Measurements from ENCODE around the gene SIRT5.
A peak's percentile ranks its signal among the peaks of the same experiment; 100 is the strongest.

The SIRT5 gene

DNA sequence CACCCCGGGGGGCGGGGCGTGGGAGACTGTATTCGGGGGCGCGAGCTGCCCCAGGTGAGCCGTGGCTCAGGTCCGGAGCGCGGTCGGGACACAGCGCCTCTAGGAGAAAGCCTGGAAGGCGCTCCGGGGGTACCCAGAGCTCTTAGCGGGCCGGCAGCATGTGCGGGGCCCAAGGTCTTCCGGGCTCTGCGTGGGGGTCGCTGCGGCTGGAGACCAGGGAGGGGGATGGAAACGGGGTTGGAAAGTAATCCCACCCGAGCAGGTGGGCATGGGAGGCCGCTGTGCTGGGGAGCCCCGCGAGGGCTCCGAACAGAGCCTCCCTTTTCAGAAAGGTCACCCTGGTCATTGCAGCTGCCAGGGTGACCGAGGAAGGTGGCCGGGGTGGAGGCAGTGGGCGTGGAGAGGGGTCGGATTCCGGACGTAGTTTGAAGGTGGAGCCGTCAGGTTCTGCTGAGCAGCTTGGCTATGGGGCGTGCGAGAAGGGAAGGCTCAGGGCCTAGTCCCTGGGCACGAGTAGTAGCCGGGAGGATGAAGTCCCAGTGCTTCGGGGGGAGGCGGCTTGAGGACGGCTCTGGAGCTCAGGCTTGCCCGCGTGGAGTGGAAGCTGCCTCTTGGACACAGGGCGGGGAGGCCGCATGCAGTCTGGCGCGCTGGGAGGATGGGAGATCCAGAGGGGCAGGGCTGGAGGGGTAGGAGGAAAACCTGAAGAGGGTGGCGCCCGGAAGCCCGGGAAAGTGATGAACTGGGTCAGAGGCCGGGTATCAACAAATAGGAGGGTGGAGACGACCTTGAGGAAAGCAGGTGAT, at the start of gene SIRT5:
SIRT5 (plus strand) TSS at position 31 of the 806 bp plus-strand sequence. CDS start 9,510 bp downstream, outside the sequence.
- peak; percentile 79 for DNase-seq

DNA sequence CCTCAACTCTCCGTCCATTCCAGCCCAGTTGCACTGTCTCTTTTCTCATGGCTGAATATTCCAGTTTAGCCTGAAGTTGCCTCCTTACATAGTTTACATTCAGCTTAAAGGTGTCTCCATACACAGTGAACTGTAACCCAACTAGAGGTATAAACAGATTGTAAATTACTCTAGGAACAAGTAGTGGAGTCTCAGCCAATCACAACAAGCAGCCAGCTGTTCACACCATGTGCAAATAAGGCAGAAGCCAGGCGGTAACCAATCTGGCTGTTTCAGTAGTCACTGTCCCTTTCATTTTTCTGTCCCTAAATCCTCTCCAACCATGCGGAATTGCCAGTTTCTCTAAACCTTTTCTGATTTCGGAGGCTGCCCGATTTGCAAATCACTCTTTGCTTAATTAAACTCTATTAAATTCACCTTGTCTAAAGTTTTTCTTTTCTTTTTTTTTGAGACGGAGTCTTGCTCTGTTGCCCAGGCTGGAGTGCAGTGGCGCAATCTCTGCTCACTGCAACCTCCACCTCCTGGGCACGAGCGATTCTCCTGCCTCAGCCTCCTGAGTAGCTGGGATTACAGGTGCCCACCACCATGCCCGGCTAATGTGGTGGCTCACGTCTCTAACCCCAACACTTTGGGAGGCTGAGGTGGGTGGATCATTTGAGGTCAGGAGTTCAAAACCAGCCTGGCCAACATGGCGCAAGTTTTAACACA, 49.4 kb upstream of the SIRT5 start:
- no peak for DNase-seq

DNA sequence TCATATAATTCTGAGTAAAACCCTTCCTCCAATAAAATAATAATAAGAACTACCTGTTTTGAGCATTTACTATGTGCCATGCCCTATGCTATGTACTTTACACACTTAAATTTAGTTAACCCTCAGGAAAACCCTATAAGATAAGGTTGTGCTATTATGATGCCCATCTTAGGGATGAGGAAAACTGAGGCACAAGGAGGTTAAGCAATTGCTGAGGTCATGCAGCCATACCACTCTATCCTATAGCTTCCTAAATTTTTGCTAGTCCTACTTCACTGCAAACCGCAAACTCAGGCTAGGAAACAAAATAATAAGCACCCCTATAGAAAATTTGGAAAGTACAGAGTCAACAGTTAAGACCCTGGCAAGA, 48.1 kb upstream of the SIRT5 start:
- DNase-seq, result no peak

DNA sequence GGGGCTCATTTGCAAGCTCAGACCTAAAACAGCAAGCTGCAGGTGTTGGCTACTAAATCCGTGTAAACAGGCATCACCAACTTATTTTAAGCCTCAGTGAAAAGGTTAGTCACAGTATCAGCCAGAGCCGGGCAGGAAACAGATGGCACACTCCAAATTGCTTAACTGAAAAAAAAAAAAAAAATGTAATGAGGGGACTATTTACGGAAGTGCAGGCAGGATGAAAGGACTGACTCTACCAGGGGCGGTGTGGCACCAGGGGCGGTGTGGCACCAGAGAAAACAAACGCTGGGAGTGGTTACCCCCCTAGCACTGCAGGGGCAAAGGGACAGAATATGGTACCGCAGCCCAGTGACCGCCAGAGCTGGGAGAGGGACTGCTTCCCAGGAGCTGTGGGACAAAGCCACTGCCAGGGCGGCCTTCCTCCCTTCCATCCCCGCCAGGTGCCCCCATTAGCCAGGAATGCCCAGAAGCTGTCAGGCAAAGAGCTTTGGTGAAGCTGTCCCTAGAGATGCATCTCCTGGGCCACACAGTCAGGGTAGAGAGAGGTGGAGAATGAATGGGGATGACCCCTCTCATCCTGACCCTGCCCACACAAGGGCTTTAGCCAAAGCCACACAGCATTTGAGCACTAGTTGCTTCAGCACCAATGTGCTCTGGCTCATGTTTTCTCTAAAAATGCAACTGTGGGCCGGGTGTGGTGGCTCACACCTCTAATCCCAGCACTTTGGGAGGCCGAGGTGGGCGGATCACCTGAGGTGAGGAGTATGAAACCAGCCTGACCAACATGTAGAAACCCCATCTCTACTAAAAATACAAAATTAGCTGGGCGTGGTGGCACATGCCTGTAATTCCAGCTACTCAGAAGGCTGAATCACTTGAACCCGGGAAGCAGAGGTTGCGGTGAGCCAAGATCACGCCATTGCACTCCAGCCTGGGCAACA, 47.4 kb upstream of the SIRT5 start:
- DNase-seq, result peak; percentile 19

DNA sequence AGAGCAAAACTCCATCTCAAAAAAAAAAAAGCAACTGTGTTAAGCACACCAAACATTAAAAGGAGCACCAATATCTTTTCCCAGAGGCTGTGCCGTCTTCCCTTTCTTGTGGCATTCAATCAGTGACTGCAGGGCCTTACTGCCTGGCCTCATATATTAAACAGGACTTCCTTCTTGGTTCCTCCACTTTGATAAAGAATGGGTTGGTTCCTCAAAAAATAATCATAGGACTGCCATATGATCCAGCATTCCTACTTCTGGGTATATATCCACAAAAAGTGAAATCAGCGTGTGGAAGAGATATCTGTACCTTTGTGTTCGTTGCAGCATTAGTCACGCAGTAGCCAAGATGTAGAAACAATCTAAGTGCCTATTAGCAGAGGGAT, 46.7 kb upstream of the SIRT5 start:
- no peak for DNase-seq

DNA sequence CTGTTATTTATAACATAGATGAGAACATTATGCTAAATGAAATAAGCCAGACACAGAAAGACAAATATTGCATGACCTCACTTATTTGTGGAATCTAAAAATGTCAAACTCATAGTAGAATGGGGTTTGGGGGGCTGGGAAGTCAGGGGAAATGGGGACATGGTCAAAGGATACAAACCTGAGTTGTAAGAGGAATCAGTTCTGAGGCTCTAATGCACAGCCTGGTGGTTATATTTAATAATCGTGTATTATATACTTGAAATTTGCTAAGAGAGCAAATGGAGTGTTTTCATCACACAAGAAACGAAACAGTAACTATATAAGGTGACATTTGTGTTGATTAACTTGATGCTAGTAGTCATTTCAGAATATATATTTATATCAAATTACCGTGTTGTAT, 46.2 kb upstream of the SIRT5 start:
- no peak for DNase-seq

DNA sequence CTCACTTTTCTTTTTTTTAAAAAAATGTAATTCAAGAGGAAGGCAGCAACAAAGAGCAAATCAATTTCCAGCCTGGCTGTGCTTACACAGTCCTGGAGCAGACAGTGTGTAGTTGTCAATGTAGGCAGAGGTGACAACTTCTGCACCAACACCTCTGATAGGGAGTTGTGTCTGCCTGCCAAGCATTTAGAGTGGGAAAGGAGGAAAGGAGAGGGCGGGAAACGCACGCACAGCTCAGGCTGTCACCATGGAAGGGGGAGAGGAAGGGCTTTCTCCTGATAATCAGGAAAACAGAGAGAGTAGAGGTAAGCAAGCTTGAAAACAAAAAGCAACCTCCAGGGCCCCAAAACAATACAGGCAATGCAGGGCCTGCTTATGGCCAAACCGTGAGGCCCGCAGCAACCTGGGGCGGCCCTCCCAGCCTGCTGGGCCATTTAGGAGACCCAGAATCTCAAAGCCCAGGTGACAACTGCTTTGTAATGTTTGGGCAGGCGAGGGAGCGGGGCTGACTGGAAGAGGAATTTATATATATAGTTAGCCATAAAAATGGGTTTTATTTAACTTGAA, 45.5 kb upstream of the SIRT5 start:
- no peak for DNase-seq

DNA sequence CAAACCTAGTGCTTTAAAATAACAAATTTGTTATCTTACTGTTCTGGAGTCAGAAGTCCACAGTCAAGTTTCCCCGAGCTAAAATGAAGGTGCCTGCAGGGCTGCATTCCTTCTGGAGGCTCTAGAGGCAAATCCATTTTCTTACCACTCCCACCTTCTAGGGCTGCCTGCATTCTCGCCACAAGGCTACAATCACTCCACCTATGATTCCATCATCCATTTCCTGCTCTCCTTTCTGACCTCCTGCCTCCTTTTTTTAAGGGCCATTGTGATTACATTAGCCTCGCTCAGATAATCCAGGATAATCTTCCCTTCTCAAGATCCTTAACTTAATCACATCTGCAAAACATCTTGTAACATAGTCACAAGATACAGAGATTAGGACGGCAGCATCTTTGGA, 42.4 kb upstream of the SIRT5 start:
- DNase-seq, result no peak

DNA sequence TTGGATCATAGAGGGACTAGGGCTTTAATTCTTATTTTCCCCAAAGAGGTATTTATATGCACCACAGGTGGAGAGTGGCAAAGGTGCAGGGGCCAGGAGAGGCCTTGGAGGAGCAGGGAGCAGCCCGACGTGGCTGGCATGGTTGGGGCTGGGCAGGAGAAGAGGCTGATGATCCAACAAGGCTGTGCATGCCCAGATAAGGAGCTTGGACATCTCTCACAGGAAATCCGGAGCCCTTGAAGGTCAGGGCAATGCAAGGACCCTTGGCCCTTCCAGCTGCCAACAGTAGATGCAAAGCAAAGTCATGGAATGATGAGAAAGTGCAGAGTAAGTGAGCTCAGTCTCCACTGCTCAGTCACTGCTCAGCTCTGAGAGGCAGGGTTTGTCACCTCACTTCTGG, 39.9 kb upstream of the SIRT5 start:
- DNase-seq, result no peak

DNA sequence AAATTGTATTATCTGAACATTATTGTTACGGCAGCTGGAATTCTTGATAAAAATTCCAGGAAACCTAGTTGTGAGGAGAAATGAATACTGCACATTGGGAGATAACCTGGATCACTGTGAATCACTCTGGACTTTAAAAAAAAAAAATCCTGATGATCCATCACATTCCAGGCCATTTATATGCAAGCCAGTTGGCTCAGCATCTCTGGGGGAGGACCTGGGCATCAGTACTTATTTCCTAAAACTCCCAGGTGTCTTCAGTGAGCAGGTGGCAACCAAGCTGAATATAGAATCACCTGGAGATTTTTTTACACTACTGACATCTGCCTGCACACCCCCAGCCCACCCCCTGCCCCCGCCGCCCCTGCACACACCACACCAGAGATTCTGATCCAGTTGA, 39.1 kb upstream of the SIRT5 start:
- no peak for DNase-seq

DNA sequence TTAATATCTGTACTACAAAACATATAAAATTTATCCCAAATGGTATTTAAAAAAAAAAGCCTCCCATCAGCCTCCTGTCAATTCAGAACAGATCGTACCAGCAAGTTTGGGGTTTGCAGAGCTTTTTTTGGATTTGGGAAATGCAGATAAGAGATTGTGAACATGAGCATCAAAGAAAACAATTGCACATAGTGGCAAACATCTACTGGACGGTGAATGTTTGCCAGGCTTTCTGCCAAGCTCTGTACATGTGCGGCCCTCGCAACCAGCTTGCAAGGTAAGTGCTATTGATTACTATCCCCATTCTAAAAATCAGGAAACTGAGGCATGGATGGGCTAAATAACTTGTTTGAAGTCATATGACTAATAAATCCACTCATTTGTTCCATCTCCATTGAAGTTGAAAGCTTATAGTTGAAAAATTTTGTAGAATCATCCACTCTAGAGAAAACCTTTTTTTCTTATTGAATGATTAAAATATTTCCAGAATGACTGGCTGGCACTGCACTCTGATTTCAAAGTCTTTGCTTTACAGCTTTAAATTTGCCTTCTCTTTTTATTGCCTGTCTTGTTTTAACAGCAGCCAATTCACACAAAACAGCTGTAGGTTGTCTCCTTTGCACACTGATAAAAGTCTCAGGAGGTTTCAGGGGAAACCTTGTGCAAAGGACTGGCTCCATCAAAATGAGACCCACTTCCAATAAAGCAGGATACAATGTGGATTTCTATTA, 37.4 kb upstream of the SIRT5 start:
- DNase-seq, result no peak

DNA sequence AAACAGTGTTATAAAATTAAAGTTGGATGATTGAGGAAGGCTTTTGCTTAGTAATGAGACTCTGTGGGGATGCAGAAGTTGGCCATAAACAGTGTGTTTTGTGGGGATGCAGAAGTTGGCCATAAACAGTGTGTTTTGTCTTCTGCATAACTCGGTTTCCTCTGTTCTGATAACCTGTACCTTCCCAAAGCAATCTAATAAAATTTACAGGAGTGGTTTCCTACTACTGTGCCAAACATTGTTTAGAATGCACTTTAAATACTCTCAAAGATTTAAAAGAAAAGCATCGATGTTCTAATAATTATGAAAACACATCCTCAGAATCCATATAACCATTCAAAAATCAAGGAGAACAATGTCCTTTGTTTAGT, 36.9 kb upstream of the SIRT5 start:
- DNase-seq, result no peak

DNA sequence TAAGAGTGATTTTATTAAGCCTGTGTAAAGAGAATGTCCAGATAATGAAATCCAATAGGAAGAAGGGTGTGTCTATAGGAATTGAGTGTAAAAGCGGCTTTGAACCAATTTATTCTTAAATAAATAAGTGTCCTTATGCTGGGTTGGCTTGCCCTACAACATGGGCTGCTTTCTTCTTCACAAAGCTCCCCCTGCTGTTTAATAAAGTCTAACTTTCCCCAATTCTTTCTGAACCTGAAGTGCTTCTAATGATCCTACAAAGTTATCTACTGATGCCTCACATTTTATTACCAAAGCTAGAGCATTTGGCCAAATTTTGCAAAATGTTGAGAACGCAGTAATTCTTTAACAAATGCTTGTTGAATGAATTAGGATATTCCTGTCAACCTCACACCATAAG, 36.3 kb upstream of the SIRT5 start:
- peak; percentile 44 for DNase-seq

DNA sequence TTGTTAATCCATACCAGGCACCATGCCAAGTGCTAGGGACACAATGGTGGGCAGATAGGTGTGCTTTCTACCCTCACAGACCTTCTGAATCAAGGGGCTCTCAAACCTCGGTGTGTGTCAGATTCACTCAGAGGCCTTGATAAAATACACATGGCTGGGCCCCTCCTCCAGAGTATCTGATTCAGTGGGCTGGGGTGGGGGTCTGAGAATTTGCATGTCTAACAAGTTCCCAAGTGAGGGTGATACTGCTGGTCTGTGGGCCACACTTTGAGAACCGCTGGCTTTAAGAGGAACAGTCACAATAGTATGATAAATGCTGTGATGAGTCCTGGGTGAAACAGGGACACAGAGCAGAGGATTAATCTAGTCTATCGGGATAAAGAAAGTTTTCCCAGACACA, 35.8 kb upstream of the SIRT5 start:
- DNase-seq, result no peak

DNA sequence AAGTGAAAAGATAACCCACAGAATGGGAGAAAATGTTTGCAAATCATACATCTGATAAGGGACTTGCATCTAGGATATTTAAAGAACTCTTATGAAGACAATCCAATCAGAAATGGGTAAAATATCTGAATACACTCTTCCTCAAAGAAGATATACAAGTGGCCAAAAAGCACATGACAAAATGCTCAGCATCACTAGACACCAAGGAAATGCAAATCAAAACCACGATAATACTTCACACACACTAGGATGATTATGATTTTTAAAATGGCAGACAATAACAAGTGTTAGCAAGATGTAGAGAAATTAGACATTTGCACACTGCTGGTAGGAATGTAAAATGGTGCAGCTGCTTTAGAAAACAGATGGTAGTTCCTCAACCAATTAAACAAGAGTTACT, 34.8 kb upstream of the SIRT5 start:
- no peak for DNase-seq

DNA sequence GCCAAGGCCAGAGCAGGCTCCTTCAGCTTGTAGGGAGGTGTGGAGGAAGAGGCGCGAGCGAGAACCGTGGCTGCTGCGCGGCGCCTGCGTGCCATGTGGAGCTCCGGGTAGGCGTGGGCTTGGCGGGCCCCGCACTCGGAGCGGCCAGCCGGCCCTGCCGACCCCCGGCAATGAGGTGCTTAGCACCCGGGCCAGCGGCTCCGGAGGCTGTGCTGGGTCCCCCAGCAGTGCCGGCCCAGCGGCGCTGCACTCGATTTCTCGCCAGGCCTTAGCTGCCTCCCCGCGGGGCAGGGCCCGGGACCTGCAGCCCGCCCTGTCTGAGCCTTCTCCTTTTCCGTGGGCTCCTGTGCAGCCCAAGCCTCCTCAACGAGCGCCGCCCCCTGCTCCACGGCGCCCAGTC, 32.9 kb upstream of the SIRT5 start:
- no peak for DNase-seq

DNA sequence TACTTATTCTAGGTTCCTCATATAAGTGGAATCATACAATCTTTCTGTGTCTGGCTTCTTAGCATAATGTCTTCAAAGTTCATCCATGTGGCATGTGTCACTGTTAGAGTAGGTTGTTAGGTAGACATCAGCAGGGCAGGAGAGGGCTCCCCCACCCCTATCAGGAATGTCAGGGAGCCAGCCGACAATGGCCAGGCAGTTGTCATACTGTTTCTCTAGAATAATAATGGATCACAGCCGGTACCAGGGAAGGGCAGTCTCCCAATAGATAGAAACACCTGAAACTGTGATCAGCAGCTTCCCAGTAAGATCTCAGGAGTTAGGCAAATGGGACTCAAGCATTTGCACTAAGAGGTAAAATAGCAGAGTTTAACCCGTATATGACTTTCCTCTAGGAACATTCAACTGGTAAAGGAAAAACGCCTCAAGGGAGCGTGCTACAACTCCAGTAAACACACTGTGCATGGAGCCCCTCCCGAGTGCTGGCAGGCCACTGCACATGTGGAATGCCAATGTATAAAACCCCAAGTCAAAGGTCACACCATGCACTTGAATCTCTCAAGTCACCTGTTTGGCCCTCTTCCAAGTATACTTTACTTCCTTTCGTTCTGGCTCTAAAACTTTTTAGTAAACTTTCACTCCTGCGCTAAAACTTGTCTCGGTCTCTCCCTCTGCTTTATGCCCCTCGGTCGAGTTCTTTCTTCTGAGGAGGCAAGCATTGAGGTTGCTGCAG, 29.8 kb upstream of the SIRT5 start:
- DNase-seq, result no peak

DNA sequence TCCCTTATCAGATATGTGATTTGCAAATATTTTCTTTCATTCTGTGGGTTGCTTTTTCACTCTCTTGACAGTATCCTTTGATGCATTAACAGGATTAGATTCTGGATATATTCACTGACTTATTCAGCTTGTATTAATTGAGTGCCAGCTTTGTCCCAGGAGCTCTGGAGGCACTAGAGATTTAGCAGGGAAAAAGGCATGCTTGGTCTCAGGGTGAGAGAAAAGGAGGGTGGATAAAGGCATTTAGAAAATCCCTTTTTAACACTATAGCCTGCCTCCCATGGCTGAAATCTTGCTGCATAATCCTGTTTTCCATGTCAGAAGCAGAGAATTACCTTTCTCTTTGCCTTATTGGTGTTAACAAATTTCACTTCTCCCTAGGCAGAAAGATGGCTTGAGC, 28.5 kb upstream of the SIRT5 start:
- no peak for DNase-seq

DNA sequence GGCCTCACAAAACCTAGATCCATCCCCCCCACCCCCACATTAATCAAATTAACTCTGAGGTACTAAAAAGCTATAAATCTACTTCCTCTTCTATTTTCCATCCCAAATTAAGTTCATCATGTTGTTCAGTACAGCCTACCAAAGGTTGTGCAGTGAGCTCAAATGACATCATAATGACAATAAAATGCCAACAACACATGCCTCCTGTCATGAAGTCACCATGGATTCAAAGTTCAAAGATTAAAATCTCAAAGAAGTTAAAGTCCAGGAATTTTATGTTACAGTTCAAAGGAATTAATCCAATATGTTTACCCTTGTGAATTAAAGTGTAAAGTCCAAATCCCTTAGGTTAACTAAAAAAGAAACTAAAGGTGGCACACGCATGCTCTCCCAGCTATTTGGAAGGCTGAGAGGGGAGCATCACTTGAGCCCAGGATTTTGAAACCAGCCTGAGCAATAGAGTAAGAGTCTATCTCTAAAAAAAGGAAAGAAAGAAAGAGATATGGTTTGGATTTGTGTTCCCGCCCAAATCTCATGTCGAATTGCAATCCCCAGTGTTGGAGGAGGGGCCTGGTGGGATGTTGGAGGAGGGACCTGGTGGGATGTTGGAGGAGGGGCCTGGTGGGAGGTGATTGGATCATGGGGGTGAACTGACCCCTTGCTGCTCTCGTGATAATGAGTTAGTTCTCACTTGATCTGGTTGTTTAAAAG, 25.7 kb upstream of the SIRT5 start:
- DNase-seq, result no peak

DNA sequence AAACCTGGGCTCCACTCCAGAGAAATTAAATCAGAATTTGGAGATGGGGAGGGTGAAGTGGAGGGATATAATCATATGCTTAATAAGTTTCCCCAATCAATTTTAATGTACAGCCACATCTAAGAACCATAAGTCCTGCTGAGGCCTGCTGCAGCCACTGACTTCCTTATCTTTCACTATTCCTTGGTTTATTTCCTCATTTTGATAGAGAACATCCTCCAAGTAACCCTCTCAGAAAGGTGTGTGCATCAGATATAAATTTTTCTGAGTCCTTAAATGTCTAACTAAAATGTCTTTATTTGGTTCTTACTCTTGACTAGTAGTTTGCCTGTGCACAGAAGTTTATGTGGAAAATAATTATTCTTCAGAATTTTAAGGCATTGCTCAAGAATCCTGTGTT, 23.7 kb upstream of the SIRT5 start:
- DNase-seq, result no peak

DNA sequence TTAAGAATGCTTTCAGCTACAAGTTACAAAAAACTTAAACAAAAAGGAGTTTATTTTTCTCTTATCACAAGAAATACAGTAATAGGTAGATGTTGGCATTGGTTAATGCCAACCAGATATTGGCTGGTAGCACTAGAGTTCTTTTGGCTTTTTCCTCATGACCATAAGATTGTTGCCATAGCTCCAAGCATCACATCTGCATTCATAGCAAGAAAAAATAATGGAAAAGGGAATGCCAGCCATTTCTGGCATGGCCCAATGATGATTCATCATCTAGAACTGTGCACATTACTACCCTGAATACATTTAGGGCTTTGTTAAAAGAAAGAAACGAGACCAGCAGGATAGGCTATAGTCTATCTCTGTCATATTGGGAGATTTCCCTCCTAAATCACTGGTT, 20.8 kb upstream of the SIRT5 start:
- no peak for DNase-seq
